HCT116 (cell line): ENCODE data around the gene JADE1. TPM values are rescaled to one million over a fixed set of nuclear protein-coding genes. Genes with fewer than 3 reads are reported as not detected.

Experiments used
- ATAC-seq: fragments of 200-7000 bp; cut with Tn5 transposase; 2 replicates; pipeline ENCODE4 v1.9.1; 2020; ENCODE audit warnings: mild to moderate bottlenecking, moderate library complexity
- BruUV-seq: library from RNA; stranded (reverse); fragments of 400-500 nt; replicated peaks from 2 replicates; lab custom pipeline; 2021; lab: Mats Ljungman, UMichigan
- CTCF ChIA-PET: fragments of 300-600 bp; sonication (Branson Sonifier 250); formaldehyde crosslinking; loops from one replicate; lab custom pipeline; 2021; ENCODE audit warnings: antibody characterized with exemption; lab: Charles Lee
- POLR2A ChIA-PET: fragments of 300-600, 350-600 bp; sonication (Branson Sonifier 250); formaldehyde crosslinking; loops from one replicate; lab custom pipeline; 2021; ENCODE audit warnings: antibody characterized with exemption; lab: Charles Lee
- RAD21 ChIA-PET, 2 experiments: fragments of 300-600 bp; sonication (Branson Sonifier 250); formaldehyde crosslinking; loops; one replicate each; lab custom pipeline; 2023; ENCODE audit warnings: low total read pairs in 2 of 2; ENCODE audit not compliant: uncharacterized antibody in 2 of 2, unreplicated experiment in 2 of 2, low non-redundant PET in 1 of 2; lab: Charles Lee
- DNase-seq: peaks from one replicate; pipeline ENCODE4 v3.0.0-alpha.2; 2010; ENCODE audit warnings: low read depth, low spot score
- H2AFZ ChIP-seq: fragments of 200-600 bp; shearing (Covaris generic), sonication (generic); 2 replicates; pipeline ENCODE4 v1.6.1; 2017; ENCODE audit warnings: low read depth, mixed run types, mixed read lengths, antibody characterized with exemption, low read length; ENCODE audit not compliant: poor library complexity, severe bottlenecking
- H3K27ac ChIP-seq: 2 replicates; pipeline ENCODE4 v1.5.1; 2012; ENCODE audit warnings: low read depth, low read length
- H3K27me3 ChIP-seq: fragments of 200-600 bp; sonication (generic); 2 replicates; pipeline ENCODE4 v1.6.1; 2016; ENCODE audit warnings: mixed run types, low read length, mixed read lengths; ENCODE audit not compliant: insufficient read depth
- H3K36me3 ChIP-seq, 2 experiments: fragments of 200-500 bp in 1 of 2; fragments of 200-600 bp in 1 of 2; sonication (Bioruptor generic) in 1 of 2; sonication (generic) in 1 of 2; 2 replicates each; pipeline versions ENCODE4 v1.5.1 to v1.6.1; 2014 to 2016; ENCODE audit warnings: low read length in 2 of 2, inconsistent platforms in 1 of 2, mixed read lengths in 1 of 2, mixed run types in 1 of 2; ENCODE audit not compliant: insufficient read depth in 2 of 2, control insufficient read depth in 1 of 2
- H3K4me1 ChIP-seq, 2 experiments: fragments of 200-600 bp in 1 of 2; sonication (generic) in 1 of 2; 2 replicates each; pipeline versions ENCODE4 v1.5.1 to v1.6.1; 2012 to 2017; ENCODE audit warnings: low read length in 2 of 2, inconsistent platforms in 1 of 2, mild to moderate bottlenecking in 1 of 2, mixed read lengths in 1 of 2, mixed run types in 1 of 2, moderate library complexity in 1 of 2; ENCODE audit not compliant: insufficient read depth in 2 of 2, control insufficient read depth in 1 of 2
- H3K4me2 ChIP-seq: fragments of 200-600 bp; sonication (generic); 2 replicates; pipeline ENCODE4 v1.6.1; 2017; ENCODE audit warnings: mixed run types, low read length, mixed read lengths
- H3K4me3 ChIP-seq, 2 experiments: fragments of 200-600 bp in 1 of 2; sonication (generic) in 1 of 2; replicated peaks in 1 of 2; 2 replicates each; pipeline ENCODE4 v1.5.1; 2011 to 2016; ENCODE audit warnings: low read length in 2 of 2, control low read depth in 1 of 2, low read depth in 1 of 2, mild to moderate bottlenecking in 1 of 2, mixed read lengths in 1 of 2, mixed run types in 1 of 2
- H3K79me2 ChIP-seq: fragments of 200-600 bp; sonication (generic); 2 replicates; pipeline ENCODE4 v1.6.1; 2017; ENCODE audit warnings: mild to moderate bottlenecking, mixed run types, low read length, moderate library complexity, mixed read lengths; ENCODE audit not compliant: insufficient read depth
- H3K9ac ChIP-seq: fragments of 200-600 bp; sonication (generic); 2 replicates; pipeline ENCODE4 v1.6.1; 2016; ENCODE audit warnings: low read length, mixed read lengths
- H3K9me2 ChIP-seq: fragments of 200-600 bp; sonication (generic), shearing (Covaris generic); 2 replicates; pipeline ENCODE4 v1.6.1; 2017; ENCODE audit warnings: mixed run types, mild to moderate bottlenecking, moderate library complexity; ENCODE audit not compliant: insufficient read depth
- H3K9me3 ChIP-seq, 2 experiments: fragments of 200-500 bp in 1 of 2; fragments of 200-600 bp in 1 of 2; sonication (Bioruptor generic) in 1 of 2; sonication (generic) in 1 of 2; 2 replicates each; pipeline ENCODE4 v1.6.1; 2014 to 2017; ENCODE audit warnings: low read length in 2 of 2, mixed read lengths in 2 of 2, inconsistent platforms in 1 of 2, low read depth in 1 of 2, mild to moderate bottlenecking in 1 of 2, mixed run types in 1 of 2, moderate library complexity in 1 of 2; ENCODE audit not compliant: control insufficient read depth in 1 of 2, insufficient read depth in 1 of 2
- H4K20me1 ChIP-seq: fragments of 200-600 bp; sonication (generic), shearing (Covaris generic); 2 replicates; pipeline ENCODE4 v1.6.1; 2017; ENCODE audit warnings: mixed run types, mild to moderate bottlenecking, moderate library complexity; ENCODE audit not compliant: insufficient read depth
- ATF3 ChIP-seq: IDR thresholded peaks from 2 replicates; pipeline ENCODE4 v1.6.1; 2012
- EGR1 ChIP-seq: IDR thresholded peaks from 2 replicates; pipeline ENCODE4 v1.6.1; 2012; ENCODE audit warnings: low read depth
- REST ChIP-seq: IDR thresholded peaks from 2 replicates; pipeline ENCODE4 v1.6.1; 2012; ENCODE audit warnings: low read depth
- YY1 ChIP-seq: IDR thresholded peaks from 2 replicates; pipeline ENCODE4 v1.6.1; 2011; ENCODE audit warnings: low read length, low read depth, moderate library complexity, mild to moderate bottlenecking; ENCODE audit not compliant: insufficient replicate concordance; ENCODE audit errors: extremely low read depth
- ZBTB33 ChIP-seq: IDR thresholded peaks from 2 replicates; pipeline ENCODE4 v1.6.1; 2011; ENCODE audit warnings: mild to moderate bottlenecking, low read length, moderate library complexity; ENCODE audit not compliant: insufficient replicate concordance; ENCODE audit errors: extremely low read depth
- intact Hi-C: fragments of 100-400 bp; cut with micrococcal nuclease; formaldehyde crosslinking; loops from 2 replicates; pipeline ENCODE4 v1.10.0; 2022
- total RNA-seq: library from RNA; stranded (reverse); gene quantifications from one replicate; pipeline ENCODE4 v1.2.1, GENCODE V29; 2021; ENCODE audit not compliant: unreplicated experiment

The JADE1 gene
- total RNA-seq, 1 experiment from 2014 or later = 26.5 TPM

DNA sequence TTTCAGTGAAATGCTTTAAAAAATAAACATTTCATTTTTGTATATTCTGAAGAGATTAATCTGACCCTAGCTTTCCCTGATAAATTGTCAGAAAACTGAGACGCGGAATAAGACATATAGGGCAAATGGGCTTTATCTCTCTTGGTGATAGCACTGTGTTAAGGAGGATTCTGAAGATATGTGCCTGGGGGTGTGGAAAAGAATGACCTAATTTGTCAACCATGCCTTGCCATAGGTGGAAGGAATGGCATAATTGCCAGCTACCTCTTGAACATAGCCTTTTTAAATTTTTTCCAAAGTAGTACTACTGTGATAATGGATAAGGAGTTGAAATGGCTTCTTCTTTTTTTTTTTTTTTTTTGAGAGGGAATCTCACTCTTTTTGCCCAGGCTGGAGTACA is 11.7 kb downstream of the JADE1 start:
- no peak for DNase-seq
- H3K27me3 ChIP-seq = no peaks in the 10 kb centered on the region
- intact Hi-C loops = no loop called here
- ChIA-PET RAD21 (interaction anchor here in 1 of 2 experiments (0.6 kb wide), 1 partner anchor 257 kb away, joined by 3 read pairs; no protein-coding TSS in a partner anchor), CTCF (no interaction called here), POLR2A (no interaction called here)
- H3K4me1 ChIP-seq = peaks cover 8 to 44% of the 10 kb centered on the region in 2 experiments
- no peaks in the 10 kb centered on the region for H3K9me2 ChIP-seq
- H3K9me3 ChIP-seq = no peaks in the 10 kb centered on the region
- no peak overlapping the region for H3K4me3 ChIP-seq
- no peaks in the 10 kb centered on the region for H3K36me3 ChIP-seq
- no TSS peak for BruUV-seq
- no peak overlapping the region for H3K4me2 ChIP-seq
- ATAC-seq = no peak
- TF ChIP-seq YY1 = no peak
- no peak for TF ChIP-seq ATF3
- no peak for TF ChIP-seq ZBTB33
- no peak for TF ChIP-seq EGR1
- TF ChIP-seq REST = no peak
- no peak overlapping the region for H3K9ac ChIP-seq
- no peaks in the 10 kb centered on the region; the same call in 1 of the 2 replicates for H4K20me1 ChIP-seq
- peaks cover 84% of the 10 kb centered on the region for H3K79me2 ChIP-seq
- no peak overlapping the region for H2AFZ ChIP-seq
- H3K27ac ChIP-seq = no peak overlapping the region
